ENCODE results near the gene CEP85L.

The CEP85L gene

DNA sequence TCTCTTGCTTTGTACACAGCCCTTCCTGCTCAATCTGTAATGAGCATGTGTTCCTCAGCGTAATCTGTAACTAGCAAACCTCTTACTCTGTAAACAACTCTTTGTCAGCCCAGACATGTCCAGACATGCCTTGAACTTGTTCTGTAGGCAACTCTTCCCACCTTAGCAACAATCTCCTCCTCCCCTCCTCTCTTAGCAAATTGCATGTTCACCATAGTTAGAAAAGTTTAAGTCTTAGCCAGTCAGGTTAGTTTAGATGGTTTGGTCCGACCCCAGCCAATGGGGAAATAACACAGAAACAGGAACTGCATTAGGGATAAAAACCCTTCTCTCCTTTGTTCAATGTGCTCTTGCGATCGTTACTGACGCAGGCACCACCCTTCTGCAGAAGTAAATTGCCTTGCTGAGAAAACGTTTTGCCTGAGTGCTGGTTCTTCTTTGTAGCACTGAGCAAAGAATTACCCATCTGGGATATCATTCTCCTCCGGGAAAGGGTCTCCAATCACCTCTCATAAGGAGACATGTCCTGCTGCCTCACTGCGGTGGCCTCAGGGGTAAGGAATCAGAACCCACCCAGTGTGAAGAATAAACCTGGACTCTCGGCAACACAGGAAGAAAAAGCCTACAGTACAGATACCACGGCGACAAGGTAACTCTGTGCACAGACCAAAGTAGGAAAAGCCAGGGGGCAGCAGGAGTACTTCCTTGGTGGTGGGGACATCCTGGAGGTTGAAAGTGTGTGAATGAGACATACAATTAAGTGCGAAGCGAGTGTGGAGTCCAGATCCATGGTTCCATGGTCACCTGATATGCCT, 77.1 kb downstream of the CEP85L start:
- peaks cover 30% of the 10 kb centered on the region for H3K9me3 ChIP-seq (ENCODE audit: control insufficient read depth, low read length)
- peaks cover 12% of the 10 kb centered on the region for H3K36me3 ChIP-seq (ENCODE audit: control insufficient read depth, insufficient read depth, low read length, severe bottlenecking)
- no peaks in the 10 kb centered on the region for H3K4me1 ChIP-seq (ENCODE audit: control insufficient read depth, insufficient read depth, low read length)
- no peak overlapping the region for H3K9ac ChIP-seq (ENCODE audit: low read length)
- H3K4me3 ChIP-seq (ENCODE audit: low read length), result peak overlapping the region; percentile 14
- H3K27me3 ChIP-seq (replicated peaks; ENCODE audit: control insufficient read depth, insufficient read depth, low read length), result no peaks in the 10 kb centered on the region
- no peak for DNase-seq (ENCODE audit: low read depth)

DNA sequence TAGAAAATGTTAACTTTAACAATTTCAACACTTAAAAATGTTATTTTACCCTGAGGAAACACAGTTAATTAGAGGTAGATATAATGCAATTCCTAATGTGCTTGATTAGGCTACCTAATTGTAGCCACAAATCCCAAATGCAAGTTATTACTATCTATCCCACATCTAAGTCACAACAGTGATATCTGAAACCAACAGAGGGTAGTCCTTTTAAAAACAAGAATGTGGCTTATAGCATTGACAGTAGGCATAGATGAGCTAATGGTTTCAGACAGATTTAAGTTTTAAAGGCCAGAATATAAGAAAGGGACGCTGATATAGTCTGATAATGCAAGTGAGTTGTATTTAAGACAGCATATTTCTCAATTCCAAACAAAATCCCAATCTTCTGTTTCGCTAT, 80.3 kb downstream of the CEP85L start:
- H3K9ac ChIP-seq (ENCODE audit: low read length), result no peak overlapping the region
- peaks cover 20% of the 10 kb centered on the region for H3K9me3 ChIP-seq (ENCODE audit: control insufficient read depth, low read length)
- no peak for DNase-seq (ENCODE audit: low read depth)
- peaks cover 12% of the 10 kb centered on the region for H3K36me3 ChIP-seq (ENCODE audit: control insufficient read depth, insufficient read depth, low read length, severe bottlenecking)
- no peaks in the 10 kb centered on the region for H3K27me3 ChIP-seq (replicated peaks; ENCODE audit: control insufficient read depth, insufficient read depth, low read length)
- H3K4me3 ChIP-seq (ENCODE audit: low read length), result no peak overlapping the region
- H3K4me1 ChIP-seq (ENCODE audit: control insufficient read depth, insufficient read depth, low read length), result no peaks in the 10 kb centered on the region

DNA sequence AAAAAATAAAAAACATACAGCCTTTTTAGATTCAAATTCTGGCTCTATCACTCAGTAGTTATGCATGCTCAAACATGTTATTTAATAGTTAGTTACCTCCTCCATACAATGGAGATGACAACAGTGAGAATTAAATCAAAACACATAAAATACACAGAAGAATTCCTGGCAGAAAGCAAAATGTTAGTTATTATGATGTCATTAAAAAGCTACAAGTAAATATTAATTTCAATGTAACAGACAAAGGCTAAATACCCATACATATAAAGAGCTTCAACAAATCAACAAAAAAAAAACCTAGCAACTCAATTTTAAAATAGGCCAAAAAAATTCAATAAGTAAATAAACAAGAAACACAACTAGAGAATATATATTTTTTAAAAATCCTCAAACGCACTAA, 81.9 kb downstream of the CEP85L start:
- H3K4me1 ChIP-seq (ENCODE audit: control insufficient read depth, insufficient read depth, low read length), result no peaks in the 10 kb centered on the region
- H3K9ac ChIP-seq (ENCODE audit: low read length), result no peak overlapping the region
- no peak overlapping the region for H3K4me3 ChIP-seq (ENCODE audit: low read length)
- H3K9me3 ChIP-seq (ENCODE audit: control insufficient read depth, low read length), result peaks cover 13% of the 10 kb centered on the region
- H3K27me3 ChIP-seq (replicated peaks; ENCODE audit: control insufficient read depth, insufficient read depth, low read length), result no peaks in the 10 kb centered on the region
- DNase-seq (ENCODE audit: low read depth), result no peak
- peaks cover 8% of the 10 kb centered on the region for H3K36me3 ChIP-seq (ENCODE audit: control insufficient read depth, insufficient read depth, low read length, severe bottlenecking)

DNA sequence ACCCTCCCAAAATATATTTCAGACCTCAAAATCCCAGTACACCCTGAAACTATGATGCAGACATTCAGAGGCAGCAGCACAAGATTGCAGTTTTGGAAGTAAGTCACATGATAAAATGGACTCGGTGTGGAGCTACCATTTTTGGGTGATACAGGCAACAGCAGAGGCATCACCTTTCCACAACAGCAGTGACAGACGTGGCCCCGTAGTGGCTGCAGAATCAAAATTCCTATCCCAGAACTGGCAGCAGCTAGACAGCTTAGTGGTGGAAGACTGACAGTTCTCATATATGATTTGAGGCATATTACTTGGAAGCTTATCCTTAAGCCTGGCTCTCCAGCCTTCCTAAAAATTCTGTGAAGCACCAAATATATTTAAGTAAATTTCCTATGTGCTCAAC, 83.4 kb downstream of the CEP85L start:
- peaks cover 4% of the 10 kb centered on the region for H3K4me1 ChIP-seq (ENCODE audit: control insufficient read depth, insufficient read depth, low read length)
- no peak overlapping the region for H3K4me3 ChIP-seq (ENCODE audit: low read length)
- no peaks in the 10 kb centered on the region for H3K36me3 ChIP-seq (ENCODE audit: control insufficient read depth, insufficient read depth, low read length, severe bottlenecking)
- no peak for DNase-seq (ENCODE audit: low read depth)
- H3K27me3 ChIP-seq (replicated peaks; ENCODE audit: control insufficient read depth, insufficient read depth, low read length), result no peaks in the 10 kb centered on the region
- no peaks in the 10 kb centered on the region for H3K9me3 ChIP-seq (ENCODE audit: control insufficient read depth, low read length)
- no peak overlapping the region for H3K9ac ChIP-seq (ENCODE audit: low read length)

DNA sequence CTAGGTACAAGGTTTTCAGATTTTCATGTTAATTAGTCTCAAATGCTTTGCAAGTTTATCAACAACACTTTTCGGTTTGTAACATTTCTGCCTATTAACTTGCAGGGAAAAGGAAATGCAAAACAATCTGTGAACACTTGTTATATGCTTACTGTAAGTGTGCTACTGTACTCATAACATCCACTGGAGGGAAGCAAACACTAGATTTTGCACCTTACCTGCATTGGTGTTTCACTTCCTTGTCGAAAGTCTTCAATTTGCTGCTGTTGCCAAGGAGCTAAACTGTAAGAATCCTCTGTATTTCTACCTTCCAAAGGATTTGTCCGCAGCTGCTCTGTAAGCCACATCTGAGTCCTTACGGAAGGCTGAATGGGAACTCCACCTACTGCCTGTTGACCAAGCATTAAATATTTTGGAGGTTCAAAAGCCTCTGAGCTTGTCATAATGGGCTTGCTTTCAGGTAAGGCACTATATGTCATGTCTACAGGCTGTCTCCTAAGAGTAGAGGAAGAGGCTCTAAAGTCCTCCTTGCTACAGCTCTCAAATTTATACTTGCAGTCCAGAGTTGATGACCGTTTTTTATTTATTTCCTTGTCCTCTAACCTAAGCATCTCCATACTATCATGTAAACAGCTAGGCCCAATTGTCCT, 86.0 kb downstream of the CEP85L start:
- no peaks in the 10 kb centered on the region for H3K9me3 ChIP-seq (ENCODE audit: control insufficient read depth, low read length)
- no peaks in the 10 kb centered on the region for H3K27me3 ChIP-seq (replicated peaks; ENCODE audit: control insufficient read depth, insufficient read depth, low read length)
- H3K9ac ChIP-seq (ENCODE audit: low read length), result no peak overlapping the region
- H3K4me3 ChIP-seq (ENCODE audit: low read length), result no peak overlapping the region
- H3K36me3 ChIP-seq (ENCODE audit: control insufficient read depth, insufficient read depth, low read length, severe bottlenecking), result no peaks in the 10 kb centered on the region
- DNase-seq (ENCODE audit: low read depth), result no peak
- H3K4me1 ChIP-seq (ENCODE audit: control insufficient read depth, insufficient read depth, low read length), result peaks cover 8% of the 10 kb centered on the region

DNA sequence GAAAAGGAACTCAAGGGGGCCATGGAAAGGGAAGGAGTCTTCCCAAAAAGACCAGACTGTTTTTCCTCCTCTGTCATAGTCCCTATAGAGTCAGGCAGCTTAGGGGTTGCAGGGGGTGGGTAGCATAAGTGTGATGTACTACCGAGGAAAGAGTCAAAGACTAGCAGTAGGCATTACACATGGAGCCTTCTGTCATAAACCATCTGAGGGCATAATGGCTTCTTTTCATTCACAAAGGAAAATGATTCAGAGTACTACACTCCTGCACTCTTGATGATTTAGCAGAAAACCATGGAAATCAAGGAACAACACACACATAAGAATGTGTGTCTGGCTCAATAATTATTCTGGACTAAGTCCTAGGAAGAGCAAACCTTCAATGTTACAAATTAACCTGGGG, 88.4 kb downstream of the CEP85L start:
- Histone ChIP-seq H3K4me1 (ENCODE audit: control insufficient read depth, insufficient read depth, low read length) (peaks cover 8% of the 10 kb centered on the region), H3K36me3 (ENCODE audit: control insufficient read depth, insufficient read depth, low read length, severe bottlenecking) (no peaks in the 10 kb centered on the region), H3K27me3 (replicated peaks; ENCODE audit: control insufficient read depth, insufficient read depth, low read length) (no peaks in the 10 kb centered on the region), H3K9ac (ENCODE audit: low read length) (no peak overlapping the region), H3K9me3 (ENCODE audit: control insufficient read depth, low read length) (no peaks in the 10 kb centered on the region), H3K4me3 (ENCODE audit: low read length) (no peak overlapping the region)
- DNase-seq (ENCODE audit: low read depth), result peak; percentile 14

DNA sequence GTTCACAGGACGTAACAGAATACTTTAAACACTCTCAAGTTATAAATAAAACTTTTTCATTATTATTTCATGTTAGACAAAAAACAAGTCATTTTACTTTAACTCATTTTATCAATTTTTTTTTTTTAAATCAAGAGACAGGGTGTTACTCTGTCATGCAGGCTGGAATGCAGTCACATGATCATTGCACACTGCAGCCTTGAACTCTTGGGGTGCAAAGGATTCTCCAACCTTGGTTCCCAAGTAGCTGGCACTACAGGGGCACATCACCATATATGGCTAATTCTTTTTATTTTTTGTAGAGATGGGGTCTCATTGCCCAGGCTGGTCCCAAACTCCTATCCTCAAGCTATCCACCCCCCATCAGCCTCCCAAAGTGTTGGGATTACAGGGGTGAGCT, 89.1 kb downstream of the CEP85L start:
- H3K9ac ChIP-seq (ENCODE audit: low read length), result no peak overlapping the region
- no peak for DNase-seq (ENCODE audit: low read depth)
- H3K9me3 ChIP-seq (ENCODE audit: control insufficient read depth, low read length), result no peaks in the 10 kb centered on the region
- H3K4me3 ChIP-seq (ENCODE audit: low read length), result no peak overlapping the region
- no peaks in the 10 kb centered on the region for H3K27me3 ChIP-seq (replicated peaks; ENCODE audit: control insufficient read depth, insufficient read depth, low read length)
- H3K36me3 ChIP-seq (ENCODE audit: control insufficient read depth, insufficient read depth, low read length, severe bottlenecking), result no peaks in the 10 kb centered on the region
- peaks cover 8% of the 10 kb centered on the region for H3K4me1 ChIP-seq (ENCODE audit: control insufficient read depth, insufficient read depth, low read length)

DNA sequence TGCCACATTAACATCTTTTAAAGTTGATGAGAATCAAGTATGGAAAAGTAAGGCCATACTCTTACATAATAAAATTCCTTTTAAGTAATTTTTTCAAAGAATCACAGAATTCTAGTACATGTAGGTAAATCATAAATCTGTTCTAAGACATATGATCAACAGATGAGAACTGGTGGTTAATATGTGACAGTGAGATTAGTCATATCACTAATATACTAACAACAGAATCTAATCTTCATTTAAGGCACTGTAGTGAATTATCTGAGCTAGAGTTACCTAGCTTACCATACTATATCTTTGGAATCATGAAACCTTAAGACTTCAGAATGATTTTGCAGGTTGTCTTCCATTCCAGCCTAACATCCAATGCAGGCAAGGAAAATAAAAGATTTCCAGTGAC, 91.7 kb downstream of the CEP85L start:
- no peaks in the 10 kb centered on the region for H3K27me3 ChIP-seq (replicated peaks; ENCODE audit: control insufficient read depth, insufficient read depth, low read length)
- no peak overlapping the region for H3K9ac ChIP-seq (ENCODE audit: low read length)
- peaks cover 8% of the 10 kb centered on the region for H3K4me1 ChIP-seq (ENCODE audit: control insufficient read depth, insufficient read depth, low read length)
- H3K9me3 ChIP-seq (ENCODE audit: control insufficient read depth, low read length), result no peaks in the 10 kb centered on the region
- no peak overlapping the region for H3K4me3 ChIP-seq (ENCODE audit: low read length)
- H3K36me3 ChIP-seq (ENCODE audit: control insufficient read depth, insufficient read depth, low read length, severe bottlenecking), result no peaks in the 10 kb centered on the region
- no peak for DNase-seq (ENCODE audit: low read depth)

DNA sequence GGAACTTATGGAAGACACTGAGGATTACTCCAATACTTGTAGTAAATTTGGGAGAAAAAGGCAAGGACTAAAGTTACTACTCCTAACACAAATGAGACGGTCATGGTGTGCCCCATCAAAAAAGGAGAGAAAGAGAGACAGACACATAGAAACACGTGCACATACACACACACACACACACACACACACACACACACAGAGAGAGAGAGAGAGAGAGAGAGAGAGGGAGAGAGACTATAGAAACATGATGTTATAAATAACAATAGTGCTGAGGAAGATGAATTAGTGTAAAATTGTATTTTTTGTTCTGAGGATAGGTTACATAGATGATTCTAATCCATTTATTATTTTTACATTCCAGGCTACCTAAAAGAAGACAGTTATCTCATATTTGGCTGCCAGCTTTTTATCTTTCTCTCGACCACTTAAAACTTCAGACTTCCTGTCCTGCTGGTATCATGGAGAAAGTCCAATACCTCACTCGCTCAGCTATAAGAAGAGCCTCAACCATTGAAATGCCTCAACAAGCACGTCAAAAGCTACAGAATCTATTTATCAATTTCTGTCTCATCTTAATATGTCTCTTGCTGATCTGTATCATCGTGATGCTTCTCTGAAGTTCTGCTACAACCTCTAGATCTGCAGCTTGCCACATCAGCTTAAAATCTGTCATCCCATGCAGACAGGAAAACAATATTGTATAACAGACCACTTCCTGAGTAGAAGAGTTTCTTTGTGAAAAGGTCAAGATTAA, 92.8 kb downstream of the CEP85L start:
- no peak for DNase-seq (ENCODE audit: low read depth)
- peaks cover 8% of the 10 kb centered on the region for H3K4me1 ChIP-seq (ENCODE audit: control insufficient read depth, insufficient read depth, low read length)
- no peaks in the 10 kb centered on the region for H3K9me3 ChIP-seq (ENCODE audit: control insufficient read depth, low read length)
- H3K9ac ChIP-seq (ENCODE audit: low read length), result no peak overlapping the region
- no peaks in the 10 kb centered on the region for H3K36me3 ChIP-seq (ENCODE audit: control insufficient read depth, insufficient read depth, low read length, severe bottlenecking)
- no peaks in the 10 kb centered on the region for H3K27me3 ChIP-seq (replicated peaks; ENCODE audit: control insufficient read depth, insufficient read depth, low read length)
- no peak overlapping the region for H3K4me3 ChIP-seq (ENCODE audit: low read length)

DNA sequence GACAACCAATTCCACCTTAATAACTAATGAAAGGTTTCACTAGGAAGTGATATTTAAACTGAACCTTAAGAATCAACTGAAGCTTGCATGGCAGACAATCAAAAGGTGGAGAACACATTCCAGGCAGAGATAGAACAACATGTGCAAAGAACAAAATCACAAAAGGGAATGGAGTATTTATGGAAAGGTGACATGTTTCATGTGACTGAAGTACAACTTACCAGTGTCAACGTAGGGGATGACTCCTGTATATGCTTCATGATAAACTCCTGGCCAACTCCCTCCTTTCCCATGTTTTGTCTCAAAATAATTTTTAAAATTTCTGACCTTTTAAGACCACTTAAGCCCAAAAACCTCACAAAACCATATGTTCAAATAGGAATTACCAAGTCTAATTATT, 96.7 kb downstream of the CEP85L start:
- H3K36me3 ChIP-seq (ENCODE audit: control insufficient read depth, insufficient read depth, low read length, severe bottlenecking), result no peaks in the 10 kb centered on the region
- peaks cover 23% of the 10 kb centered on the region for H3K4me1 ChIP-seq (ENCODE audit: control insufficient read depth, insufficient read depth, low read length)
- no peak overlapping the region for H3K4me3 ChIP-seq (ENCODE audit: low read length)
- no peak for DNase-seq (ENCODE audit: low read depth)
- no peaks in the 10 kb centered on the region for H3K27me3 ChIP-seq (replicated peaks; ENCODE audit: control insufficient read depth, insufficient read depth, low read length)
- no peaks in the 10 kb centered on the region for H3K9me3 ChIP-seq (ENCODE audit: control insufficient read depth, low read length)
- no peak overlapping the region for H3K9ac ChIP-seq (ENCODE audit: low read length)

DNA sequence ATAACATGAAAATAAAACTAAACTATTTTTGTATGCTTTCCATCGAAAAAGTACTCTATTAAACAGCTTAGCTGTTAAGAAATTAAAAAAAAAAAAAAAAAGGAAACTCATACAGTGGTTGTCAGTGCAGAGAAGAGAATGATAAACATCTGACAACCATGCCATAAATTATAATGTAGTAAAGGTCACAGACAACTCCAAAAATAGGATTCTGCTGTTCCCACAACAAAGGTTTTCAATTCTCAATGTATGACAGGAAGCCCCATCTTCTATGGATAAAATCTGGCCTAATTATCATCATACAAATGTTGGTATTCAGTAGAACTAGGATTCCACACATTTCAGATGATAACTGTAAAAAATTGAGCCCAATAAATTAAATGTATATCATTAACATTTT, 98.3 kb downstream of the CEP85L start:
- no peaks in the 10 kb centered on the region for H3K27me3 ChIP-seq (replicated peaks; ENCODE audit: control insufficient read depth, insufficient read depth, low read length)
- no peak overlapping the region for H3K4me3 ChIP-seq (ENCODE audit: low read length)
- no peak for DNase-seq (ENCODE audit: low read depth)
- no peaks in the 10 kb centered on the region for H3K9me3 ChIP-seq (ENCODE audit: control insufficient read depth, low read length)
- H3K36me3 ChIP-seq (ENCODE audit: control insufficient read depth, insufficient read depth, low read length, severe bottlenecking), result no peaks in the 10 kb centered on the region
- peaks cover 23% of the 10 kb centered on the region for H3K4me1 ChIP-seq (ENCODE audit: control insufficient read depth, insufficient read depth, low read length)
- no peak overlapping the region for H3K9ac ChIP-seq (ENCODE audit: low read length)
